ENCODE data around the gene IGFBP3. TPM values are rescaled to one million over a fixed set of nuclear protein-coding genes. Genes with fewer than 3 reads are reported as not detected.
A peak's percentile ranks its signal among the peaks of the same experiment; 100 is the strongest.

Gene IGFBP3
- total RNA-seq, 1 experiment from 2014 or later: 1,960 TPM

- no peak for DNase-seq (ENCODE audit: low spot score)
Observed at GRCh38 chr7:45873355-45873754, 47.7 kb downstream of the IGFBP3 start.

- DNase-seq (ENCODE audit: low spot score): no peak
Observed at GRCh38 chr7:45873035-45873354, 48.1 kb downstream of the IGFBP3 start, which contains the start of gene CCDC201. Gene CCDC201 (minus strand): TSS chr7:45873082. CDS start chr7:45873007, 75 bp downstream.

DNA sequence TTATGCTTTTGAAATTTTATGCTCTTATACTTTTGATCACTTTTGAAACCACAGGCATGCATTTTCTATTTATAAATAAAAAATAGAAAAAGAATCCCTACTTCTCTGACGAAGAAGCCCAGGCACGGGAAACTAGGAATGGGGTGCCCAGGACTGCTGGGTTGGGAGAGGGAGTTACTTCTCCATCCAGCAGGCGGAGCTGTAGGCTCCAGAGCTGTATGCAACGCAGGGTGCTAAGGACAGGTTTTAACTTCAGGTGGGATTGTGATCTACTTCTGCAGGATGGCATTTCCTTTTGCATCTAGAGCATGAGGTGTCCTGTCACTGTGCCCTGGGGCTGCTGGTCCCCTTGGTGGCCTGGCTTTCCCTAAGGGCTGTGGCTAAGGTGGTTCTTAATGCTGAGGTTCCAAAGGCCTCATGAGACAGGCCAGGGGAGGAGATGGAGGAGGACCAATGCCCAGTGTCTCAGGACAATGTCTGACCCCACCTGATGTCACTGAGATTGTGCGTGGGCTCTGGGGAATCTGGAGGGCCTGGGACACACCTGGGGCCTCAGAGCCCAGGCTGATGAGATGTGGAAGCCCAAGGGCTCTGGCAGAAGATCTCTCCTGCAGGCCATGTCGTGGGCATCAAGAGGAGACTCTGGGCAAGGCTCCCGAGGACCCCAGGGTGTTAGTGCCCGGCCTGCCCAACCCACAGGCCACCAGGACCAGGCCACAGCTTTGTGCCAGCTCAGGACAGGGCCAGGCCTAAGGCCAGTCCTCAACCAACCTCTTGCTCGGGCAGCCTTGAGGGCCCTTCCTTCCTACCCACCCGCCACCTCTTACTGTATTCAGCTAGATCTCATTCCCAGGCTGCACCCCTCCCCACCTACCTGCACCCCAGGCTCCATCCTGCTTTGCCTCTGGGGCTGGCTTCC is 48.7 kb downstream of the IGFBP3 start:
- peak; percentile 58 for DNase-seq (ENCODE audit: low spot score)

GRCh38 chr7:45869426-45869825 is 51.6 kb downstream of the IGFBP3 start:
- peak; percentile 97 for DNase-seq (ENCODE audit: low spot score)

- DNase-seq (ENCODE audit: low spot score): no peak
Observed at GRCh38 chr7:45867471-45867870, 53.6 kb downstream of the IGFBP3 start.

DNA sequence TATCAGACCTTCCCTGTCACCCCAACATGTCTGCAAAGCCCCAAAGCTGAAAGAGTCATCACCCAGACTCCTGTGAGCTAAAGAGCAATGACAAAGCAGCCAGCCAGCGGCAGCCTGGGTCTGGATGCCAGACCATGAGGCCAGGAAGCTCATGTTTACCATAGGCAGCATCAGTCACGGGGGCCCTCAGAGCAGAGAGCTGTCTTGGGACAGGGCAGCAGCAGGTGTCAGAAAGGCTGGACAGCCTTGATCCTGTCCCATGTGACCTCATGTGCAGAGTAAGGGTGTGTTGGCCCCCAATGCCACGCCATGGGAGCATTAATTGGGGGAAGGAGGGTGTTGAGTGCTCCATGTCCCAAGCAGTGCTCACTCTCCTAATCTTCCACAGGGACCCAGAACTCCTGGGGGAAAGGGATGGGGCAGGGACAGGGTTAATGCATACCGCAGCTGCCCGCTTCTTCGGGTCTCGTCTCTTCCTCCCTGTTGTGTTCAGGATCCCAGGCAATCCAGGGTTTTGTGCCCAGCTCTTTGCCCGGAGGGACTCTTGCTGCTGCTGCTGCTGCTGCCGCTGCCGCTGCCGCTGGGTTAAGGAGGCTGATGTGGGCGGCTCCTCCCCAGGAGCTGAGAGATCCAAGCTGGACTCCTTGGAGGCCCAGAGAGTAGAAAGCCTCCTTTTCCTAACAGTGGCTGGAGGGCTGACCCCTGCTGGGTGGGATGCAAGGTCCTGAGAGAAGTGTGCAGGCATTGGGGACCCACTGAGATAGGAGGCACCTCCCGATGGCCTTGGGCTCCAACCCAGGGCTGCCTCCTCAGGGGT is 55.3 kb downstream of the IGFBP3 start:
- DNase-seq (ENCODE audit: low spot score): peak; percentile 21

- DNase-seq (ENCODE audit: low spot score): peak; percentile 35
Observed at GRCh38 chr7:45863715-45864114, 57.4 kb downstream of the IGFBP3 start.

Other genes starting within 250 kb of the IGFBP3 start
- gene CCDC201, start 48.2 kb downstream of the IGFBP3 start, total RNA-seq (2014; rRNA removed; shearing (Covaris generic)): 0.08 and 0.10 TPM in 2 replicates
- gene IGFBP1, start 32.8 kb downstream of the IGFBP3 start, total RNA-seq (2014; rRNA removed; shearing (Covaris generic)): not detected in 2 replicates